SK-N-SH treated with all-trans-retinoic acid at 6 μM for 48 hours (cell line): ENCODE data around the gene C19orf53.

Experiments
- ATAC-seq: fragments of 200-7000 bp; cut with Tn5 transposase; 3 replicates; pipeline ENCODE4 v1.9.1; 2020; ENCODE audit warnings: mild to moderate bottlenecking, moderate library complexity
- ARNTL ChIP-seq: fragments of 450-650 bp; formaldehyde crosslinking; IDR thresholded peaks from 2 replicates; pipeline ENCODE4 v1.5.0; 2020; ENCODE audit warnings: low read depth, mild to moderate bottlenecking, moderate library complexity, borderline replicate concordance
- BACH2 ChIP-seq: fragments of 250-450 bp; sonication (Bioruptor Pico); IDR thresholded peaks from 2 replicates; pipeline ENCODE4 v1.9.0; 2021; ENCODE audit warnings: mild to moderate bottlenecking, borderline replicate concordance
- CREB5 ChIP-seq: fragments of 250-450 bp; sonication (Bioruptor Pico); IDR thresholded peaks from 2 replicates; pipeline ENCODE4 v1.5.1; 2020; ENCODE audit warnings: low read depth, mild to moderate bottlenecking, moderate library complexity
- CSDC2 ChIP-seq: fragments of 250-450 bp; sonication (Bioruptor Pico); IDR thresholded peaks from 2 replicates; pipeline ENCODE4 v1.5.0; 2020; ENCODE audit warnings: mild to moderate bottlenecking, moderate library complexity
- CSRNP3 ChIP-seq: fragments of 250-450 bp; sonication (Bioruptor Pico); IDR thresholded peaks from 2 replicates; pipeline ENCODE4 v1.5.1; 2021; ENCODE audit warnings: mild to moderate bottlenecking, moderate library complexity
- ESRRG ChIP-seq: fragments of 250-450 bp; sonication (Bioruptor Pico); IDR thresholded peaks from 2 replicates; pipeline ENCODE4 v1.6.1; 2021; ENCODE audit warnings: mild to moderate bottlenecking
- GLIS3 ChIP-seq: fragments of 250-450 bp; sonication (Bioruptor Pico); IDR thresholded peaks from 2 replicates; pipeline ENCODE4 v1.5.0; 2020; ENCODE audit warnings: mild to moderate bottlenecking, moderate library complexity
- ISL1 ChIP-seq: fragments of 250-450 bp; sonication (Bioruptor Pico); IDR thresholded peaks from 2 replicates; pipeline ENCODE4 v2.1.2; 2022; ENCODE audit warnings: mild to moderate bottlenecking, moderate library complexity
- OSR1 ChIP-seq: fragments of 250-450 bp; sonication (Bioruptor Pico); IDR thresholded peaks from 2 replicates; pipeline ENCODE4 v1.8.0; 2022; ENCODE audit warnings: moderate library complexity, mild to moderate bottlenecking, inconsistent platforms
- PATZ1 ChIP-seq: fragments of 250-450 bp; sonication (Bioruptor Pico); IDR thresholded peaks from 2 replicates; pipeline ENCODE4 v1.8.0; 2020; ENCODE audit warnings: mild to moderate bottlenecking, moderate library complexity, borderline replicate concordance
- POU6F1 ChIP-seq: fragments of 250-450 bp; sonication (Bioruptor Pico); IDR thresholded peaks from 2 replicates; pipeline ENCODE4 v1.8.0; 2021; ENCODE audit warnings: low read depth, mild to moderate bottlenecking, moderate library complexity, borderline replicate concordance
- PPARA ChIP-seq: fragments of 250-450 bp; sonication (Bioruptor Pico); IDR thresholded peaks from 2 replicates; pipeline ENCODE4 v1.5.0; 2020; ENCODE audit warnings: mild to moderate bottlenecking, borderline replicate concordance
- RARB ChIP-seq: fragments of 250-450 bp; sonication (Bioruptor Pico); IDR thresholded peaks from 2 replicates; pipeline ENCODE4 v1.8.0; 2021; ENCODE audit warnings: mild to moderate bottlenecking, moderate library complexity
- SNAI2 ChIP-seq: fragments of 250-450 bp; sonication (Bioruptor Pico); IDR thresholded peaks from 2 replicates; pipeline ENCODE4 v1.5.0; 2020; ENCODE audit warnings: mild to moderate bottlenecking, moderate library complexity
- TCF4 ChIP-seq: fragments of 250-450 bp; sonication (Bioruptor Pico); IDR thresholded peaks from 2 replicates; pipeline ENCODE4 v1.8.0; 2021; ENCODE audit warnings: mild to moderate bottlenecking, moderate library complexity, borderline replicate concordance
- TSHZ2 ChIP-seq: fragments of 250-450 bp; sonication (Bioruptor Pico); IDR thresholded peaks from 2 replicates; pipeline ENCODE4 v1.5.0; 2020; ENCODE audit warnings: mild to moderate bottlenecking, moderate library complexity
- ZC3H10 ChIP-seq: fragments of 250-450 bp; sonication (Bioruptor Pico); IDR thresholded peaks from 2 replicates; pipeline ENCODE4 v1.5.1; 2021; ENCODE audit warnings: mild to moderate bottlenecking, moderate library complexity
- ZFP3 ChIP-seq: fragments of 250-450 bp; sonication (Bioruptor Pico); IDR thresholded peaks from 2 replicates; pipeline ENCODE4 v1.5.0; 2020; ENCODE audit warnings: mild to moderate bottlenecking, moderate library complexity
- ZFP30 ChIP-seq: fragments of 450-650 bp; formaldehyde crosslinking; IDR thresholded peaks from 2 replicates; pipeline ENCODE4 v1.5.0; 2022; ENCODE audit warnings: mild to moderate bottlenecking, moderate library complexity
- ZNF565 ChIP-seq: fragments of 450-650 bp; formaldehyde crosslinking; conservative IDR thresholded peaks from 2 replicates; pipeline ENCODE4 v1.5.0; 2020; ENCODE audit warnings: low read depth, mild to moderate bottlenecking, moderate library complexity
- ZNF70 ChIP-seq: fragments of 450-650 bp; formaldehyde crosslinking; IDR thresholded peaks from 2 replicates; pipeline ENCODE4 v1.5.0; 2020; ENCODE audit warnings: mild to moderate bottlenecking, moderate library complexity
- ZNF8 ChIP-seq: fragments of 450-650 bp; formaldehyde crosslinking; IDR thresholded peaks from 2 replicates; pipeline ENCODE4 v1.5.0; 2020; ENCODE audit warnings: mild to moderate bottlenecking, moderate library complexity

Gene C19orf53

GRCh38 chr19:13819238-13819637, 45.0 kb downstream of the C19orf53 start:
- ATAC-seq = no peak
- TF ChIP-seq TCF4 (CRISPR knock-in tag) (no peak), ISL1 (CRISPR knock-in tag) (no peak), ESRRG (CRISPR knock-in tag) (no peak), ZFP3 (no peak), POU6F1 (CRISPR knock-in tag) (no peak), RARB (CRISPR knock-in tag) (no peak), ZFP30 (CRISPR knock-in tag) (no peak), PATZ1 (CRISPR knock-in tag) (no peak), ZC3H10 (CRISPR knock-in tag) (no peak), OSR1 (CRISPR knock-in tag) (no peak), ZNF565 (CRISPR knock-in tag) (no peak), ZNF8 (no peak), GLIS3 (no peak), CSRNP3 (no peak), CSDC2 (CRISPR knock-in tag) (no peak), ARNTL (CRISPR knock-in tag) (no peak), PPARA (CRISPR knock-in tag) (no peak), BACH2 (CRISPR knock-in tag) (no peak), SNAI2 (CRISPR knock-in tag) (no peak), TSHZ2 (CRISPR knock-in tag) (no peak)

- ATAC-seq = no peak
- no peak for TF ChIP-seq BACH2 (CRISPR knock-in tag)
- TF ChIP-seq CREB5 (CRISPR knock-in tag) = no peak
- TF ChIP-seq ESRRG (CRISPR knock-in tag) = no peak
- TF ChIP-seq ISL1 (CRISPR knock-in tag) = no peak
- no peak for TF ChIP-seq RARB (CRISPR knock-in tag)
- no peak for TF ChIP-seq GLIS3
- no peak for TF ChIP-seq TSHZ2 (CRISPR knock-in tag)
- no peak for TF ChIP-seq OSR1 (CRISPR knock-in tag)
- TF ChIP-seq PATZ1 (CRISPR knock-in tag) = no peak
- TF ChIP-seq ARNTL (CRISPR knock-in tag) = no peak
- no peak for TF ChIP-seq SNAI2 (CRISPR knock-in tag)
- TF ChIP-seq PPARA (CRISPR knock-in tag) = no peak
- no peak for TF ChIP-seq ZFP30 (CRISPR knock-in tag)
- no peak for TF ChIP-seq ZFP3
- TF ChIP-seq CSRNP3 = no peak
- TF ChIP-seq ZNF70 (CRISPR knock-in tag) = no peak
Observed at GRCh38 chr19:13821292-13821691, 47.0 kb downstream of the C19orf53 start.
